SK-N-SH (cell line): ENCODE data around the gene YTHDF1. TPM values are rescaled to one million over a fixed set of nuclear protein-coding genes. Genes with fewer than 3 reads are reported as not detected.

Source experiments
- CTCF ChIA-PET: fragments of 300-600, 350-600 bp; formaldehyde crosslinking; extraction: SDS; loops from one replicate; lab custom pipeline; 2021; lab: Yijun Ruan, JAX
- POLR2A ChIA-PET: fragments of 350-600 bp; sonication (Branson Sonifier 250); formaldehyde crosslinking; extraction: SDS; loops from one replicate; lab custom pipeline; 2020; ENCODE audit warnings: antibody characterized with exemption, inconsistent platforms; lab: Yijun Ruan, JAX
- DNase-seq: peaks from one replicate; pipeline ENCODE4 v3.0.0; 2012
- H2AFZ ChIP-seq: fragments of 200-600 bp; sonication (generic); 2 replicates; pipeline ENCODE4 v1.8.1; 2016; ENCODE audit warnings: antibody characterized with exemption, mild to moderate bottlenecking, low read depth
- H3F3A ChIP-seq: fragments of 200-600 bp; sonication (generic); replicated peaks from 2 replicates; pipeline ENCODE3; 2016; ENCODE audit warnings: antibody characterized with exemption, mild to moderate bottlenecking; ENCODE audit not compliant: insufficient read depth
- H3K27ac ChIP-seq, 2 experiments: fragments of 200-500 bp in 1 of 2; fragments of 200-600 bp in 1 of 2; sonication (Bioruptor generic) in 1 of 2; sonication (generic), shearing (Covaris generic) in 1 of 2; 2 replicates each; pipeline versions ENCODE4 v1.5.1 to v1.6.1; 2014 to 2016; ENCODE audit warnings: low read depth in 2 of 2, inconsistent platforms in 1 of 2, low read length in 1 of 2, mild to moderate bottlenecking in 1 of 2, mixed read lengths in 1 of 2
- H3K27me3 ChIP-seq: fragments of 200-600 bp; sonication (generic), shearing (Covaris generic); 2 replicates; pipeline ENCODE4 v1.6.1; 2016; ENCODE audit warnings: mixed run types; ENCODE audit not compliant: insufficient read depth
- H3K36me3 ChIP-seq, 2 experiments: fragments of 200-500 bp in 1 of 2; fragments of 200-600 bp in 1 of 2; sonication (Bioruptor generic) in 1 of 2; sonication (generic) in 1 of 2; replicated peaks in 1 of 2; 2 replicates each; pipeline versions ENCODE3 to v1.5.1; 2014 to 2016; ENCODE audit warnings: low read length in 1 of 2, mild to moderate bottlenecking in 1 of 2; ENCODE audit not compliant: insufficient read depth in 2 of 2, control insufficient read depth in 1 of 2
- H3K4me1 ChIP-seq, 2 experiments: fragments of 200-500 bp in 1 of 2; fragments of 200-600 bp in 1 of 2; sonication (Bioruptor generic) in 1 of 2; sonication (generic), shearing (Covaris generic) in 1 of 2; 2 replicates each; pipeline versions ENCODE4 v1.5.1 to v1.6.1; 2014 to 2016; ENCODE audit warnings: low read depth in 1 of 2, low read length in 1 of 2, mixed run types in 1 of 2; ENCODE audit not compliant: insufficient read depth in 2 of 2, control insufficient read depth in 1 of 2
- H3K4me2 ChIP-seq: fragments of 200-600 bp; sonication (generic), shearing (Covaris generic); 2 replicates; pipeline ENCODE4 v1.6.1; 2017; ENCODE audit warnings: mixed run types
- H3K4me3 ChIP-seq, 2 experiments: fragments of 200-500 bp in 1 of 2; fragments of 200-600 bp in 1 of 2; sonication (Bioruptor generic) in 1 of 2; sonication (generic), shearing (Covaris generic) in 1 of 2; 2 replicates each; pipeline versions ENCODE4 v1.5.1 to v1.8.1; 2014 to 2016; ENCODE audit warnings: low read depth in 2 of 2, inconsistent platforms in 1 of 2, low read length in 1 of 2, mild to moderate bottlenecking in 1 of 2, mixed read lengths in 1 of 2, moderate library complexity in 1 of 2
- H3K79me2 ChIP-seq: fragments of 200-600 bp; sonication (generic); 2 replicates; pipeline ENCODE4 v1.8.1; 2017; ENCODE audit warnings: mild to moderate bottlenecking; ENCODE audit not compliant: insufficient read depth
- H3K9ac ChIP-seq: fragments of 200-600 bp; sonication (generic); 2 replicates; pipeline ENCODE4 v1.6.1; 2017; ENCODE audit warnings: mixed run types
- H3K9me2 ChIP-seq: fragments of 200-600 bp; sonication (generic); 2 replicates; pipeline ENCODE4 v1.6.1; 2017; ENCODE audit warnings: mixed run types
- H3K9me3 ChIP-seq: fragments of 200-600 bp; sonication (generic); 2 replicates; pipeline ENCODE4 v1.6.1; 2017; ENCODE audit warnings: mixed run types, mild to moderate bottlenecking, moderate library complexity
- H4K20me1 ChIP-seq: fragments of 200-600 bp; sonication (generic); 2 replicates; pipeline ENCODE4 v1.6.1; 2017; ENCODE audit warnings: mild to moderate bottlenecking, mixed run types; ENCODE audit not compliant: insufficient read depth
- CTCF ChIP-seq: fragments of 200-600 bp; sonication (generic); IDR thresholded peaks from 2 replicates; pipeline ENCODE4 v1.6.1; 2017; ENCODE audit warnings: antibody characterized with exemption, mild to moderate bottlenecking, moderate library complexity
- EP300 ChIP-seq, 2 experiments: IDR thresholded peaks; 2 replicates each; pipeline versions ENCODE4 v1.4.0 to v1.6.1; 2012; ENCODE audit warnings: borderline replicate concordance in 1 of 2, low read depth in 1 of 2, low read length in 1 of 2
- EZH2phosphoT487 ChIP-seq: fragments of 200-600 bp; sonication (generic); IDR thresholded peaks from 2 replicates; pipeline ENCODE4 v1.6.1; 2017; ENCODE audit warnings: low read depth, mixed run types, mild to moderate bottlenecking, antibody characterized with exemption, moderate library complexity, borderline replicate concordance
- FOXJ3 ChIP-seq: sonication (generic); formaldehyde crosslinking; IDR thresholded peaks from 2 replicates; pipeline ENCODE4 v1.5.1; 2020; ENCODE audit warnings: mild to moderate bottlenecking, missing genetic modification reagents
- FOXM1 ChIP-seq: IDR thresholded peaks from 2 replicates; pipeline ENCODE4 v1.4.0; 2012; ENCODE audit warnings: low read depth, mild to moderate bottlenecking
- GABPA ChIP-seq: IDR thresholded peaks from 2 replicates; pipeline ENCODE4 v1.4.0; 2012; ENCODE audit warnings: low read depth, mild to moderate bottlenecking
- GATA2 ChIP-seq: sonication (generic); formaldehyde crosslinking; IDR thresholded peaks from 2 replicates; pipeline ENCODE4 v1.5.0; 2020; ENCODE audit warnings: mild to moderate bottlenecking, missing genetic modification reagents
- IRF3 ChIP-seq: fragments of 150-350 bp; IDR thresholded peaks from 2 replicates; pipeline ENCODE4 v1.6.1; 2016; ENCODE audit warnings: mild to moderate bottlenecking, low read depth, low read length
- JUND ChIP-seq: IDR thresholded peaks from 2 replicates; pipeline ENCODE4 v1.4.0; 2012
- MAX ChIP-seq: IDR thresholded peaks from 2 replicates; pipeline ENCODE4 v1.4.0; 2012; ENCODE audit warnings: low read depth
- MEF2A ChIP-seq: IDR thresholded peaks from 2 replicates; pipeline ENCODE4 v1.4.0; 2012; ENCODE audit warnings: low read depth, borderline replicate concordance
- NFIC ChIP-seq: IDR thresholded peaks from 2 replicates; pipeline ENCODE4 v1.4.0; 2012; ENCODE audit warnings: borderline replicate concordance
- NRF1 ChIP-seq: IDR thresholded peaks from 2 replicates; pipeline ENCODE4 v1.6.1; 2012; ENCODE audit warnings: low read depth, mild to moderate bottlenecking, low read length
- POLR2AphosphoS5 ChIP-seq: IDR thresholded peaks from 2 replicates; pipeline ENCODE4 v1.6.1; 2012; ENCODE audit warnings: low read depth, low read length
- SIN3A ChIP-seq: IDR thresholded peaks from 2 replicates; pipeline ENCODE4 v1.6.1; 2012; ENCODE audit warnings: low read depth, mild to moderate bottlenecking, low read length, moderate library complexity, borderline replicate concordance
- SMC3 ChIP-seq: IDR thresholded peaks from 2 replicates; pipeline ENCODE4 v1.6.1; 2012; ENCODE audit warnings: low read depth, low read length, improper control_type of control experiment
- TEAD4 ChIP-seq: IDR thresholded peaks from 2 replicates; pipeline ENCODE4 v1.4.0; 2012; ENCODE audit warnings: mild to moderate bottlenecking, borderline replicate concordance; ENCODE audit not compliant: insufficient read depth
- WGBS: methylation state at CpG from one replicate; pipeline ENCODE4 v1.1.6; 2017; ENCODE audit warnings: low lambda C conversion rate; 5-methylcytosine and 5-hydroxymethylcytosine counted together
- polyA plus RNA-seq, 3 experiments: library from polyadenylated mRNA; depleted of rRNA; stranded (reverse); fragments of >200 nt; gene quantifications; 2 replicates each; pipeline ENCODE4 v1.2.3, GENCODE V29; 2012
- TF ChIP-seq, protein P1 (sequence below): fragments of 150-350 bp; IDR thresholded peaks from 2 replicates; pipeline ENCODE4 v1.6.1; 2017; ENCODE audit warnings: antibody characterized with exemption, low read length, low read depth, borderline replicate concordance

YTHDF1 gene
- polyA plus RNA-seq, 1 of the 3 experiments (the other 2 are of a cell fraction) = 17.0 TPM

- no peaks in the 10 kb centered on the region for H3K9me2 ChIP-seq
- no peaks in the 10 kb centered on the region for H3K27me3 ChIP-seq
- H3K9ac ChIP-seq = no peak overlapping the region
- ChIA-PET CTCF (no interaction called here), POLR2A (no interaction called here)
- no peaks in the 10 kb centered on the region for H3K9me3 ChIP-seq
- H3F3A ChIP-seq = peaks cover 7% of the 10 kb centered on the region
- no peaks in the 10 kb centered on the region for H3K79me2 ChIP-seq
- H3K4me3 ChIP-seq = no peak overlapping the region
- no peak for DNase-seq
- H4K20me1 ChIP-seq = no peaks in the 10 kb centered on the region
- H2AFZ ChIP-seq = no peak overlapping the region
- H3K36me3 ChIP-seq = no peaks in the 10 kb centered on the region
- H3K27ac ChIP-seq = no peak overlapping the region
- H3K4me2 ChIP-seq = no peak overlapping the region
- H3K4me1 ChIP-seq = no peaks in the 10 kb centered on the region
- TF ChIP-seq NFIC = no peak
- no peak for TF ChIP-seq FOXJ3
- TF ChIP-seq EP300 (IDR thresholded peaks at IDR 0.05; ENCODE audit: borderline replicate concordance in 1 of 2, low read depth in 1 of 2, low read length in 1 of 2) = no peak
- TF ChIP-seq TEAD4 = no peak
- TF ChIP-seq JUND = no peak
- TF ChIP-seq IRF3 = no peak
- TF ChIP-seq GABPA = no peak
- no peak for TF ChIP-seq MAX
- 20% methylated on average over 3 of the region's 13 CpGs for WGBS
These were observed 27.8 kb downstream of the YTHDF1 start for GRCh38 chr20:63188159-63188442.

DNA sequence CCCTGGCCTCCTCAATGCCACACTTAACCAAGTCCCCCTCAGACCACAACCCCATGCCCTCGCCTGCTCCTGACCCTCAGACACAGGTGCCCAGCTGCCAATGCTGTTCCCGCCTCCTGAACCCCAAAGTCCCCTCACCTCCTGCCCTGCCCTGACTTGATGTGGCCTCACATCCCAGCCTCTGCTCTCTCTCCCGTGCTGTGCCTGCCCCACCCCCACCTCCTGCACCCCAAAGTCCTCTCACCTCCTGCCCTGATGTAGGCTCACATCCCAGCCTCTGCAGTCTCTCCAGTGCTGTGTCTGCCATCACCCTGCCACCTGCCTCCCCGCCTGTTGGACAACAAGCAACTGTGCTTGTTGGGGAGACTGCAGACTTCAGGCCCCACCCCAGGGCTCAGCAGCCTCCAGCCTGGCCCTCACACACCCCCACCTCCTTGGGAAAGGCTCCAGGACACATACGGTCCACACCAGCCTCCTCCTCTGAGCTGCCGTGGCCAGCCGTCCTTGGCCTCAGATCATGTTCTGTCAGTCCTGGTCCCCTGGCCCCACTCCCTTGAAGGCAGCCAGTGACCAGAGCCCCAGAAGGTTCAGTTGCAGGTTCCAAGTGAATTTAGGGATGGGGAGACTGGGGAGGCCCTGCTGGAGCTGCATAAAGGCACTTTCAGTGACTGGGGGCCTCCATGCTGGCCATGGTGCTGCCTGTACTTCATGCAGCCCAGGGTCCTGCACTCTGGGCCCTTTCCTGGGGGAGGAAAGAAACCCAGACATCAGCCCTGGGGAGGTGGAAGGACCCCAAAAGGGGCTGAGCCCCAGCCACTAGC is 28.4 kb downstream of the YTHDF1 start:
- no peaks in the 10 kb centered on the region for H3K9me3 ChIP-seq
- H3K9me2 ChIP-seq = no peaks in the 10 kb centered on the region
- ChIA-PET CTCF (no interaction called here), POLR2A (no interaction called here)
- H3K79me2 ChIP-seq = no peaks in the 10 kb centered on the region
- H3K36me3 ChIP-seq = no peaks in the 10 kb centered on the region
- no peaks in the 10 kb centered on the region for H3K27me3 ChIP-seq
- no peaks in the 10 kb centered on the region for H3K4me1 ChIP-seq
- H3K4me3 ChIP-seq = no peak overlapping the region
- H2AFZ ChIP-seq = no peak overlapping the region
- TF ChIP-seq POLR2AphosphoS5 (no peak), CTCF (no peak), JUND (no peak), SMC3 (no peak), SIN3A (no peak), MEF2A (no peak), FOXM1 (no peak), EZH2phosphoT487 (no peak), NRF1 (no peak), GABPA (no peak), GATA2 (CRISPR knock-in tag) (no peak)
- TF ChIP-seq, protein P1, sequence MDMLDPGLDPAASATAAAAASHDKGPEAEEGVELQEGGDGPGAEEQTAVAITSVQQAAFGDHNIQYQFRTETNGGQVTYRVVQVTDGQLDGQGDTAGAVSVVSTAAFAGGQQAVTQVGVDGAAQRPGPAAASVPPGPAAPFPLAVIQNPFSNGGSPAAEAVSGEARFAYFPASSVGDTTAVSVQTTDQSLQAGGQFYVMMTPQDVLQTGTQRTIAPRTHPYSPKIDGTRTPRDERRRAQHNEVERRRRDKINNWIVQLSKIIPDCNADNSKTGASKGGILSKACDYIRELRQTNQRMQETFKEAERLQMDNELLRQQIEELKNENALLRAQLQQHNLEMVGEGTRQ = no peak
- no peak overlapping the region for H3K4me2 ChIP-seq
- peaks cover 7% of the 10 kb centered on the region for H3F3A ChIP-seq
- WGBS = 54% methylated on average over 3 of the region's 7 CpGs
- H4K20me1 ChIP-seq = no peaks in the 10 kb centered on the region
- peak; percentile 19 for DNase-seq
- H3K27ac ChIP-seq = no peak overlapping the region
- H3K9ac ChIP-seq = no peak overlapping the region
